SK-MEL-5 (cell line): ENCODE data around the gene PTK6. TPM values are rescaled to one million over a fixed set of nuclear protein-coding genes. Genes with fewer than 3 reads are reported as not detected.

ENCODE experiments used
- DNase-seq: peaks from one replicate; pipeline ENCODE4 v3.0.0-alpha.2; 2016; ENCODE audit warnings: low read depth, low spot score
- in situ Hi-C: cut with HindIII; loops from 2 replicates; pipeline ENCODE4 v1.10.0; 2016; ENCODE audit warnings: low sequenced_read_pairs, high pct_unique_total_duplicates, low pct_unique_long_range_greater_than_20kb
- total RNA-seq: library from RNA; depleted of rRNA; stranded (reverse); fragments of >200 nt; shearing (Covaris generic); gene quantifications from 2 replicates; pipeline ENCODE4 v1.2.3, GENCODE V29; 2014

Gene PTK6
- total RNA-seq, 1 experiment from 2014 or later = not detected

DNA sequence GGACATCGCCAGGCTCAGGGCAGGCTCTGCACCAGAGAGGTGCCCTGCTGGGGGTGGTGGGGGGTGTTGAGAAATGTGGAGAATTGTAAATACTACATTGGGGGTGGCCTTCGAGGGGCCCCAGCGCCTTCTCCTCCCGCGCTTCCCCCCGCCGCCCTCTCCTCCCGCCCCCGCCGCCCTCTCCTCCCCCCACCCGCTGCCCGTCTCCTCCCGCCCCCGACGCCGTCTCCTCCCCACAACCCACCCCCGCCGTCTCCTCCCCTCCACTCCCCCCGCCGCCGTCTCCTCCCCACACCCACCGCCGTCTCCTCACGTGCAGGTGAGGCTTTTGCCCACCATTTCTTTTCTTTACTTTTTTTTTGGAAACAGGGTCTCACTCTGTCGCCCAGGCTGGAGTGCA, 11.8 kb upstream of the PTK6 start:
- in situ Hi-C loops = no loop called here
- DNase-seq = no peak

DNA sequence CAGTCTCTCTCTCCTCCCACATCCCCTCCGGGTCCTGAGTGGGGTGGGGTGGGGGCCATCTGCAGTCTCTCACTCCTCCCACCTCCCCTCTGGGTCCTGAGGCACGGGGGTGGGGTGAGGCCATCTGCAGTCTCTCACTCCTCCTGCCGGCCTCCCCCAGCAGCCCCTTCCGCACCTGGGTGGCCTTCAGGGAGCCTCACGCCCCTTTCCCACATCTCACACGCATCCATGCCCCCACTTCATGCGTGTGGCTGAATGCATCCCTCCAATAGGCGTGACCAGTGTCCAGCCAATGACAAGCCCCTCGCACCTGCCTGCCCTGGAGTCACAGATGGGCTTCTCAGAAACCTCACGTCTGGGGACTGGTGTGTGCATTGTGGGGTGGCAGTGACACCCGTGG, 11.4 kb upstream of the PTK6 start:
- in situ Hi-C loops = no loop called here
- no peak for DNase-seq

DNA sequence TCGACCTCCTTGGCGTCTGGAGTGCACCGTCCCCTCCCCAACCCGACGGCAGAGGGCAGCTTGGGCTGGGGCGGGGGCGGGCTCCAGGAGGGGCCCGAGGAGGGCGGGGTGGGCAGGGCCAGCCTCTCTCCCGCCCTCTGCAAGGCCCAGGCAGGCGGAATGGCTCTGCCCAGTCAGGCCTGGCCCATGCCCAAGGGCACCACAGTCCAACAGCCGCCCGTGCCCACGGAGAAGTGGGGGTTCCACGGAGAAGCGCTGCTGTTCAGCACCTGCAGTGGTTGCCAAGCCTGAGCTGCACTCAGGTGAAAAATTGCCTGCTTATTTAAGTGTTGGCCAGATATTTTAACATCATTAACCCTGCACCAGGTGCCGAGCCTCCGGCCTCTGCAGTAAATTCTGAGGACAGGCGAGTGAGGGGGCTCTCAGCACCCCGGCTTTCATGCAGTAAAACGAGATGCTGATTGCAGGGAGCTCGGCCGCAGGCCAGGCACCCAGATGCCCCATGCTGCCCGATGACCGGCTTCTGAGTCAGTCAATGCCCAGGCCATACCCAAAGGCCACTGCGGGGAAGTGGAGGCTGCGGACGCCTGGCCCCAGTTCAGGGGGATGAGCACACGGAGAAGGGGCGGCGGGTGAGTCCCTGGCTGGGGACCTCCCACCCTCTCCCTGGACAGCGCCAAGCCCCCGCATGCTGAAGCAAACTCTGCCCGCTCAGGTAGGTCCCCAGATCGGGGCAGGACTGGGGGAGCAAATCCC, 10.7 kb upstream of the PTK6 start, which contains the start of gene SRMS:
SRMS (minus strand) TSS at position 25 of the 756 bp plus-strand sequence. CDS start 286 bp downstream, outside the sequence.
- in situ Hi-C loops = no loop called here
- peak; percentile 29 for DNase-seq

DNA sequence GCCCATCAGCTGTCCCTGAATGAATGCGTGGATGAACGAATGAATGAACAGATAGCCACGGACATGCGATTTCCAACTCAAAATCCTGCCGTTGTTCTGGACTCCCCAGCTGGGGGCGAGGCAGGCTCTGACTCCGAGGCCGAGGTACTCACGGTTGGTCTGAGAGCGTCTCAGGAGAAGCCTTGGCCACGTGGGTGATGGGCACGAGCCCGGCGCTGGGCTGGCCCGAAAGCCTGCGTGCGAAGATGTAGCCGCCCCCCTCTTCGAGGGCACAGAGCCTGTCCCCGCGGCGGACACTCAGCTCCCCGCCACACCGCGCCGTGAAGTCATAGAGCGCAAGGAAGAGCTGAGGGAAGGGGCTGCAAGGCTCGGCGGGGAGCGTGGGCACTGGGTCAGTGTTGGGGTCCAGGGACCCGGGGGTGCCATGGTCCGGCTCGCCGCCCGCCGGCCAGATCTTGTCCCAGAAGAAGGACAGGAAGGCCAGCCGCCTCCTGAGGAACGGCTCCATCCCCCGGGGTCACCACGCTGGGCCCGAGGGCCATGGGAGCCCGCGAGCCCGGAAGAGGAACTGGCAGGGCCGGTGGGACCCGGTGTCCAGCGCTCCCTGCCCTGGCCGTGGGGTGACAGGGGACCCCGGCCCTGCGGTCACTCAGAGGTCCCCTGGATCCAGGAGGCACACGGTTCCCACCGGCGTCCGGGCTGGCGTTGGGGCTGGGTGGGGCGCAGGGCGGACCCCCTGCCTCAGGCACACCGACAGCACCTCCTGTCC, 10.0 kb upstream of the PTK6 start:
- in situ Hi-C loops = no loop called here
- no peak for DNase-seq

DNA sequence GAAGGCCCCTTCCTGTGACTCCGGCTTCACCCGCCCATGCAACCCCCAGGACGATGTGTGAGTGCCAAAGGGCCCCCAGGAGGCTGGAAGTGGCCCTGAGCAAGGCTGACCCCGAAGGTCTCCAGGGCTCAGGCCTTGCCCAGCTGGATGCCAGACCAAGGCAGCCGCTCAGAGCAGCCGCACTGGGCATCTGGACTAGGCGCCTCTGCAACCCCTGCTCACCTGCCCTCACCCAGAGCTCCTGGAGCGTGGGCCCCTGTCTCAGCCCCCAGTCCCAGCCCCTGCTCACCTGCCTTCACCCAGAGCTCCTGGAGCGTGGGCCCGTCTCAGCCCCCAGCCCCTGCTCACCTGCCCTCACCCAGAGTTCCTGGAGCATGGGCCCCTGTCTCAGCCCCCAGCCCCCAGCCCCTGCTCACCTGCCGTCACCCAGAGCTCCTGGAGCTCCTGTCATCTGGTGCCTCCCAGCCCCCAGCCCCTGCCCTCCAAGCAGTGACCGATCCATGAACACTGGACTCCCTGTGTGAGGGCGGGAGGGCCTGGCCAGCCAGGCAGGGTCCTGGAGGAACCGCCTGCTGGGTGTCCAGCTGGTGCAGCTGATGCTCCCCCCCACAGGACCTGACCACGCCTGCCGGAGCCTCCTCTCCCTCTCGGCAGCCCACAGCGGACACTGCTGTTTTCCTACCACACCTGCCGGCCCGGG, 9.2 kb upstream of the PTK6 start:
- in situ Hi-C loops = no loop called here
- no peak for DNase-seq

DNA sequence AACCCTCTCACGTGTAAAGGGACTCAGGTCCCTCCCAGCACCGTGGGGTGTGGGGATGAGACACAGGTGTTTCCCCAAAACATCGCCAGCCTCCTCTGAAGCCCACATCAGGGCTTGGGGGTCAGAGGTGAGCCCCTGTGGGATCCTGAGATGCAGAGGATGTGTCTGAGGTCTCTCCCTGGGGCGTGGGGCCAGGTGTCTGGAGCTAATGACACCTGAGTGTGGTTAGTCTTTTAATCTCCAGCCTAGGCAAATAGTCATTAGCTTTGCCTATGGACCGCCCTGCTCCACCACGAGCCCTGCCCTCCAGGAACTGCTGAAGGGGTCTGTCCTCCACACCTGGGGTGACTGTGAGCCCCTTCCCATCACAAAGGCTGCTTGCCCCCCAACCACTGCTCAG, 8.6 kb upstream of the PTK6 start:
- in situ Hi-C loops = no loop called here

DNA sequence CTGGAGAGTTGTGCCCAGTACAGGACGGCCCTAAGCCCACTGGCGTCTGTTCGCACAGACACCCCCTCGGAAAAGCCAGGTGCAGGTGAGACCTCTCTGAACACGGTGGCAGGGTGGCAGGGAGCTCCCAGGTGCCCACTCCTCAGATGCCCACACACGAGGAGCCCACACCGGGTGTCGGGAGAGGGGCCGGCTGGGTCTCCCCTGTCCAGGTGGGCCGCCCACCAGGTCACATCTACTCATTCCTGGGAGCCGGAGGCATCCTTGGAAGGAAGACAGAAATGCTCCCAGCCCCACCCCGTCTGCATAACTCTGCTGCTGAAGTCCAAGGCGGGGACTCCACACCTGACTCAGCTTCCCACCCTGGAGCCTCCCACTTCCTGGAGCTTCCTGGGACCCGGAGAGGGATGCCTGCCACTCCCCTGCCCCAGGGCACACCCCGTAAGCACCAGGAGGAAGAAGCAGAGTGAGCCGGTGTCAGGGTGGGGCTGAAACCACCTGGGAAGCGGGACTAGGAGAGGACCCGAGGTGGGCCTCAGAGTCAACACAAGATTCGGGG, 7.9 kb upstream of the PTK6 start:
- in situ Hi-C loops = no loop called here
- no peak for DNase-seq

More for the DNA sequence above, 8.6 kb upstream of the PTK6 start:
- DNase-seq = no peak

DNA sequence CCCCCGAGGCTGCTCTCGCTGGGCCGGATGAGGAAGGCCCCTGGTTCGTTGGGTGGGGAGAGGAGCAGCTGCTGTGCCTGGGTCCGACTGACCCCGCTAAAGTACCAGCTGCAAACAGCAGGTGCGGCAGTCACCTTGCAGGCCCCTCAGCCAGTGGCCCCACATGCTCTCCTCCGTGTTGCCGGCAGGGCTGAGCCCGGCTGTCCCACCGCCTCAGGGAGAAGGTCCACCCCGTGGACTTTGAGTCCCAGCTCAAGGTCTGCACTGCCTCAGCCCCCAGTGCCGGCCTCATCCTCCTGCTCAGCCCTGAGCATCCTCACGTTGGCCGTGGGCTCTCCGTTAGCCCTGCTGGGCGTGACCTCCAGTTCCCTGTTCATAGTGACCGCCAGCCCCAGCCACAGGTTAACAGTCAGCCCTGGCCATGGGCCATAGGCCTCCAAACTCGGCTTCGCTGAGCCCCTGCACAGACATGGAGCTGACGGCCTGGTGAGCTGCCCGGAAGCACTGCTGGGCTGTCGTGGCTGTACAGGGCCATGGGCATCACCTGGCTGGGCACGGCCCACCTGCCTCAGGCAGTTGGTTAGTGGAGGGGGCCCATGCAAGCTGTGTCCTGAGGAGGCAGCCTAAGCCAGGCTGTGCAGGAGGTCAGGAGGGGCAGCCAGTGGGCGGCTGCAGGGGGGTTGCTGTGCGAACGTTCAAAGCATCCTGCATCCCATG, 7.2 kb upstream of the PTK6 start:
- no peak for DNase-seq
- in situ Hi-C loops = no loop called here

DNA sequence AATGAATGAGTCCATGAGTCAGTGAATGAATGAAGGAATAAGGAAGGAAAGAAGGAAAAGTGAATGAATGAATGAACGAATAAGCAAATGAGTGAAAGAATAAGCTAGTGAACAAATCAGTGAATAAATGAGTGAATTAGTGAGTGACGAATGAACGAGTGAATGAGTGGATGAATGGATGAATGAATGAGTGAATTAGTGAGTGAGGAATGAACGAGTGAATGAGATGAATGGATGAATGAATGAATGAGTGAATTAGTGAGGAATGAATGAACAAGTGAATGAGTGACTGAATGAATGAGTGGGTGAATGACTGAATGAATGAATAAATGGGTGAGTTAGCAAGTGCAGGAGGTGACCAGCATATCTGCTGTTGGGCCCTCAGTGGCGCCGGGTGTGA, 6.6 kb upstream of the PTK6 start:
- in situ Hi-C loops = no loop called here
- DNase-seq = no peak

DNA sequence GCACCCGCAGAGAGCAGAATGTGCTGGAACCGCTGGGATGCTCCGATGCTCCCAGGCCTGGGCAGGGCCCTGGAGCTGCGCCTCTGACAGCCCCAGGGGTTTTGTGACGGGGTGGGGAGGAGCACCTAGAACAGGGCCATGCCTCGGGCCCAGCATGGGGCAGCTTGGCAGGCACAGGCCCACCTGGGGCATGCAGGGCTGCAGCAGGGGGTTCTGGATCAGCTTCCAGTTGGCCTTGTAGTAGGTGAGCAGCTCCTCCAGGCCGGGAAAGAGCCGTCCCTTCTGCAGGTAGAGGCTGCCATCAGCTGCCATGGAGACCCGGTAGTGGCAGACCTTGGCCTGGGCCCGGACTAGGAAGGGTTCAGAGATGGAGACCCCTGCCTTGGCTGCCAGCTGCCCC, 6.0 kb upstream of the PTK6 start:
- no peak for DNase-seq
- in situ Hi-C loops = no loop called here

DNA sequence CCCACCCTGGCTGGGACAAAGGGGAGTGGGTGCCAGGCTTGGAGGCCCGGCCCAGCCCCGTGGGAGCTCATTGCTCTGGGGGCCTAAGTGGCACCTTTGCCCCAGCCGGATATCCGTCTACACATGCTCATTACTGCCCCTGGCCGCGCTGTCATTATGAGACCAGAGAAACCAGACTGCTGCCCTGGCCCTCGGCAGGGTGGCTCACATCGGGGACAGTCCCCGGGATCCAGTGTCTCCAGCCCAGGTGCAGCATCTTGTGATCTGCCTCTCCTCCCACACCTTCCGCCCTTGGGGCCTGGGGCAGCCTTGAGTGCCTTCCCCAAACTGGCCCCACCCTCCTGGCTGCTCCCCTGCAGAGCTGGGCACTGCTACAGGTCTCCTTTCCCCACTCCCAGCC, 5.5 kb upstream of the PTK6 start:
- in situ Hi-C loops = no loop called here
- DNase-seq = no peak

DNA sequence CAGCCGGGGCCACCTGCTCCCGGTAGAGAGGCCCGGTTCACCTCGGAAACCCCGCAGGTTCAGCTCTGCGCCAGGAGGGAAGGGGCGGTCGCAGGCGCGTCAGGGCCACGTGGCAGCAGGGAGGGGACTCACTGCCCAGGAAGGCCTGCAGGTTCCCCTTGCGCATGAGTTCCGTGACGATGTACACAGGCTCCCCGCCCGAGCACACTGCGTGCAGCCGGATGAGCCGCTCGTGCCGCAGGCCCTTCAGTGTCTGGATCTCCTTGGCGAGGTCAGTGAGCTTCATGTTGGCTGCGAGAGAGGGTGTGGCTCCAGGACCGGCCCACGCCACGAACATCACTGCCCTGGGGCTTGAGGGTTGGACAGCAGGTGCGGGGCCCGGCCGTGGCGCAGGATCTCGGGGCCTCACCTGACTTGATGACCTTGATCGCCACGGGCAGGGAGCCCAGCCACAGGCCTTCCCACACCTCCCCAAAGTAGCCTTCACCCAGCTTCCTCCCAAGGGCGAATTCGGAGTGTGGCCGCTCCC, 4.9 kb upstream of the PTK6 start:
- no peak for DNase-seq
- in situ Hi-C loops = no loop called here

DNA sequence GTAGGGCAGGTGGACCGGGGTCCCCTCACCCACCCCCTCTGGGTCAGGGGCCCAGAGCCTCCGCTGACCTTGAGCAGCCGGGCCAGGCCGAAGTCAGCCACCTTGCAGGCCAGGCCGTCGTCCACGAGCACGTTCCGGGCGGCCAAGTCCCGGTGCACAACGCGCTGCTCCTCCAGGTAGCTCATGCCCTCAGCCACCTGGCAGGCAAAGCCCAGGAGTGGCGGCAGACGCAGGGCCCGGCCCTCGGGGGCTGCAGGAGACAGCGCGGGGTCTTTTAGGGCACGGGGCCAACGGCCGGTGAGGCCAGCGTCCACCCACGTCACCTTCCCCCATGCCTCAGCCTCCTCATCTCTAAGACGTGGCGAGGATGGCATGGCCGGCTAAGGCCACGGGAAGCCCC, 4.2 kb upstream of the PTK6 start:
- no peak for DNase-seq
- in situ Hi-C loops = no loop called here

DNA sequence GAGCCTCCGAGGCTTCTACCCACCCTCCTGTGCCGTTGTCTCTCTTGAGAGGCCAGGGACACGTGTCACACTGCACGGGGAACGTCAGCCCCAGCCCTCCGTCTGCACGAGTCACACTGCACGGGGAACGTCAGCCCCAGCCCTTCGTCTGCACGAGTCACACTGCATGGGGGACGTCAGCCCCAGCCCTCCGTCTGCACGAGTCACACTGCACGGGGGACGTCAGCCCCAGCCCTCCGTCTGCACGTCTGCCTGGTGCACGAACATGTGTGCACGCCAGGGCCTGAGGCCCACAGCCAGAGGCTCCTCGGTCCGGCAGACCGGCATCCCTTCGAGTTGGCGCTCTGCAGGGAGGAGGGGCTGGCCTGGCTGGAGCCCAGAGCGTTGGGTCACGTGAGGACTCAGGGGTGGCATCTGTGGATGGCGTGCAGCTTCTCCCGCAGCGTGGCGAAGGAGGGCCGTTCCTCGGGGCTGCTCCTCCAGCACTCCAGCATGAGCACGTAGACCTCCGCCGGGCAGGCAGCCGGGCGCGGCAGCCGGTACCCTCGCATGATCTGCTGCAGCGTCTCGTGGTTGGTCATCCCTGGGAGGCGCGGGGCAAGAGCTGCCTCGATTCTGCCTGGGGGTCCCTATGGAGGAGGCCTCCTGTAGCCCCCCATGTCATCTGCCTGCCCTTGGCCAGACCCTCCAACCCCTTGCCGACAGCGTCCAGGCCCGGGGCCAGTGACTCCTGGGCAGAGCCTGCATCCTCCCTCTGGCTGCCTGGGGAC, 3.4 kb upstream of the PTK6 start:
- in situ Hi-C loops = no loop called here
- DNase-seq = no peak

DNA sequence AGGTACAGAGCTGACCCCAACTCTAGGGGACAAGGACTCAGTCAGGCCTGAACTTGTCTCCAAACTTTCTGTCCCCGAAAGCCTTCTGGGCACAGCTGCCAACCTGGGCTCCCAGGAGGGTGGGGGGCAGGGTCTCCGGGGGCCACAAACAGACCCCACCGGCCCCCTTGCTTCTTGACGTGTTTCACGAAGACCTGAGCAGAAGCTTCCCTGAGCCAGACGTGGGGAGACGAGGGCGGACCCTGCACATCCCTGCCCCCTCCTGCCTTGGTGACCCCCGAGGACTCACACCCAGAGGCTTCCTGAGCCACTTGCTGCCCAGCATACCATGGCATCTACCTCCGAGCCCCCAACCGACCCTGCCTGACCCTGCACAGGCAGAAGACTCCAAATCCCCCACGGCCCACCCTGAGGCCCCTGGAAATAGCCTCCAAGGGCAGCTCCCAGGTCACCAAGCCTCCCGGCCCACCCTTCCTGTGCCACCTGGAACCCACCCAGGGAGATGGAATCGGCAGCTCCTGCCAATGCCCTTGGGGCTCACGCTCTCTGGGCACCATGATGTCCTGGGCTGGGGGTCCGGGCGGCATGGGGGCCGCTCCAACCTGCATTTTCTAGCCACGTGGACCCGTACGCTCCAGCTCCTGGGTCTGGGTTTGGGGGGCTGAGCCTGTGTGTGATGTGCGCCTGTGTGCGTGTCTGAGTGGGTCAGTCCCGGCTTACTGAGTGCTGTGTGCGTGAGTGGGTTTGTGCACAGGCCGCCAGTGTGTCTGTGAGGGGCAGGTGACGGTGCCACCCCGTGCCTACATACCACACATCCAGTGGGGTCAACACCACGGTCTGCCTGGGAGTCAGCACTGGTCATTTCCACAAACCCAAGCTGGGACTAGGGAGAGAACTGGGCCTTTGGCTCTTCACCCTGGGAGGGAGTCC, 2.5 kb upstream of the PTK6 start:
- in situ Hi-C loops = no loop called here
- DNase-seq = no peak

DNA sequence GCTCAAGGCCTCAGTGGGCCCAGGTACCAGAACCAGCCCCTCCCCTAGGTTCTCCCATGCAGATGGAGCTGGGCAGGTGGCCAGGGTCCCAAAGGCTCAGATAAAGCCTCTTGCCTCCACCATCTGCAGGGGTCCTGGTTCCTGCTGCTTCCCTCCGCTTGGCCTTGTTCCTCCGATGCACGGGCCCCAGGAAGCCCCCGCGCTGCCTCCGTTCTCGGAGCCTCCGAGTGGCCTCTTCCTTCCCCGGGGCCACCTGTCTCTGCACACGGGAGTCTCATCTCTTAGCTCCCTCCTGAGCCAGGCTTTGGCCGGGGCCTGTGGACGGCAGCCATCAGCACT, 1.9 kb upstream of the PTK6 start:
- in situ Hi-C loops = no loop called here
- no peak for DNase-seq
